ENCODE data around the gene BUB1B.

DNA sequence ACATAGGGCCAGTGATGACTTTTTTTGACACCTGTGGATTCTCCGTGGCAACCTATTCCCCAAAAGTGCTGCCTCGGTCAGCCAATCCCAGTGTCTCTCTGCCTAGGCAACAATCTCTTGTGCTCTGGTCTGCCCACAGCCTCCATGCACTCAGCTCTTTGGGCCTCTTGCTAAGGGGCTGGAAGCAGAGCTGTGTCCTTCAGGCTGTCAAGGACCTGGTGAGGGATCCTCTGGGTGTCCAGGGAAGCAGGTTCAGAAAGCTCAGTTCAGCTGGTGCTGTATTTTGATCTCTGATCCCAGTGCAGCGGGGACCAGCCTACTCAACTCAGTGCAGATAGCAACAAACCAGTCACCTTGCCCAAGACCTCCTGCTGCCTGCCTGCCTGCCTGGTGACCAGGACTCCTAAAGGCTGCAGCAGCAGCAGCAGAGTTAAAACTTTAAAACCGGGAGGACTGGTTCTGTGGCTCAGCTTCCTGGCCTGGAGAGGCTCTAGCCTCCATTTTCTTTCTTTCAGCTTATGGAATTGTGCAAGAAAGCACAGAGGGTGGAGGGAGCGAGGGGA is 84.2 kb downstream of the BUB1B start:
- TF ChIP-seq, protein P1, sequence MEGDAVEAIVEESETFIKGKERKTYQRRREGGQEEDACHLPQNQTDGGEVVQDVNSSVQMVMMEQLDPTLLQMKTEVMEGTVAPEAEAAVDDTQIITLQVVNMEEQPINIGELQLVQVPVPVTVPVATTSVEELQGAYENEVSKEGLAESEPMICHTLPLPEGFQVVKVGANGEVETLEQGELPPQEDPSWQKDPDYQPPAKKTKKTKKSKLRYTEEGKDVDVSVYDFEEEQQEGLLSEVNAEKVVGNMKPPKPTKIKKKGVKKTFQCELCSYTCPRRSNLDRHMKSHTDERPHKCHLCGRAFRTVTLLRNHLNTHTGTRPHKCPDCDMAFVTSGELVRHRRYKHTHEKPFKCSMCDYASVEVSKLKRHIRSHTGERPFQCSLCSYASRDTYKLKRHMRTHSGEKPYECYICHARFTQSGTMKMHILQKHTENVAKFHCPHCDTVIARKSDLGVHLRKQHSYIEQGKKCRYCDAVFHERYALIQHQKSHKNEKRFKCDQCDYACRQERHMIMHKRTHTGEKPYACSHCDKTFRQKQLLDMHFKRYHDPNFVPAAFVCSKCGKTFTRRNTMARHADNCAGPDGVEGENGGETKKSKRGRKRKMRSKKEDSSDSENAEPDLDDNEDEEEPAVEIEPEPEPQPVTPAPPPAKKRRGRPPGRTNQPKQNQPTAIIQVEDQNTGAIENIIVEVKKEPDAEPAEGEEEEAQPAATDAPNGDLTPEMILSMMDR (conservative IDR thresholded peaks at IDR 0.05; ENCODE audit: low read depth, low read length): no peak
- TF ChIP-seq EZH2 (IDR thresholded peaks at IDR 0.05; ENCODE audit: low read length, unreplicated experiment): no peak

Measured in PC-3 (cell line).